ENCODE measurements around the gene IPO4.

The IPO4 gene

GRCh38 chr14:24145690-24146452 is 42.7 kb downstream of the IPO4 start:
- TF ChIP-seq FOXM1 (IDR thresholded peaks at IDR 0.05; ENCODE audit: borderline replicate concordance, low read depth) (no peak), REST (IDR thresholded peaks at IDR 0.05; ENCODE audit: low read depth) (no peak), RAD21 (IDR thresholded peaks at IDR 0.05; ENCODE audit: low read depth) (no peak), USF1 (IDR thresholded peaks at IDR 0.05) (no peak), TCF12 (IDR thresholded peaks at IDR 0.05; ENCODE audit: low read depth) (no peak)

- no peak for TF ChIP-seq REST (IDR thresholded peaks at IDR 0.05; ENCODE audit: low read depth)
- TF ChIP-seq TCF12 (IDR thresholded peaks at IDR 0.05; ENCODE audit: low read depth): no peak
- TF ChIP-seq USF1 (IDR thresholded peaks at IDR 0.05): no peak
- no peak for TF ChIP-seq YY1 (IDR thresholded peaks at IDR 0.05; ENCODE audit: low read depth)
- TF ChIP-seq ZBTB7A (IDR thresholded peaks at IDR 0.05; ENCODE audit: low read depth): no peak
- TF ChIP-seq EGR1 (IDR thresholded peaks at IDR 0.05): no peak
- TF ChIP-seq TEAD4 (IDR thresholded peaks at IDR 0.05): no peak
- no peak for TF ChIP-seq MAX (IDR thresholded peaks at IDR 0.05)
Measured at GRCh38 chr14:24145219-24145618, 43.4 kb downstream of the IPO4 start.

GRCh38 chr14:24144451-24144850 is 44.2 kb downstream of the IPO4 start:
- TF ChIP-seq REST (IDR thresholded peaks at IDR 0.05; ENCODE audit: low read depth) (no peak), ZBTB7A (IDR thresholded peaks at IDR 0.05; ENCODE audit: low read depth) (no peak), MAX (IDR thresholded peaks at IDR 0.05) (no peak), RAD21 (IDR thresholded peaks at IDR 0.05; ENCODE audit: low read depth) (no peak), USF1 (IDR thresholded peaks at IDR 0.05) (no peak), CEBPB (IDR thresholded peaks at IDR 0.05) (no peak), CREB1 (IDR thresholded peaks at IDR 0.05; ENCODE audit: low read depth) (no peak), EGR1 (IDR thresholded peaks at IDR 0.05) (no peak), YY1 (IDR thresholded peaks at IDR 0.05; ENCODE audit: low read depth) (no peak), EP300 (IDR thresholded peaks at IDR 0.05; ENCODE audit: borderline replicate concordance) (no peak), NFIC (IDR thresholded peaks at IDR 0.05) (no peak), FOXM1 (IDR thresholded peaks at IDR 0.05; ENCODE audit: borderline replicate concordance, low read depth) (no peak), TEAD4 (IDR thresholded peaks at IDR 0.05) (no peak), TAF1 (IDR thresholded peaks at IDR 0.05; ENCODE audit: low read depth) (no peak), TCF12 (IDR thresholded peaks at IDR 0.05; ENCODE audit: low read depth) (no peak)

- TF ChIP-seq MAX (IDR thresholded peaks at IDR 0.05) (no peak), FOXM1 (IDR thresholded peaks at IDR 0.05; ENCODE audit: borderline replicate concordance, low read depth) (no peak)
Measured at GRCh38 chr14:24143511-24143910, 45.1 kb downstream of the IPO4 start.
